Measurements from ENCODE around the gene PSMB3.
"Not testable (repeated sequence)": the region's sequence is repeated elsewhere in the genome, so short reads cannot be mapped to it uniquely, and the experiment has no call there.

The PSMB3 gene

DNA sequence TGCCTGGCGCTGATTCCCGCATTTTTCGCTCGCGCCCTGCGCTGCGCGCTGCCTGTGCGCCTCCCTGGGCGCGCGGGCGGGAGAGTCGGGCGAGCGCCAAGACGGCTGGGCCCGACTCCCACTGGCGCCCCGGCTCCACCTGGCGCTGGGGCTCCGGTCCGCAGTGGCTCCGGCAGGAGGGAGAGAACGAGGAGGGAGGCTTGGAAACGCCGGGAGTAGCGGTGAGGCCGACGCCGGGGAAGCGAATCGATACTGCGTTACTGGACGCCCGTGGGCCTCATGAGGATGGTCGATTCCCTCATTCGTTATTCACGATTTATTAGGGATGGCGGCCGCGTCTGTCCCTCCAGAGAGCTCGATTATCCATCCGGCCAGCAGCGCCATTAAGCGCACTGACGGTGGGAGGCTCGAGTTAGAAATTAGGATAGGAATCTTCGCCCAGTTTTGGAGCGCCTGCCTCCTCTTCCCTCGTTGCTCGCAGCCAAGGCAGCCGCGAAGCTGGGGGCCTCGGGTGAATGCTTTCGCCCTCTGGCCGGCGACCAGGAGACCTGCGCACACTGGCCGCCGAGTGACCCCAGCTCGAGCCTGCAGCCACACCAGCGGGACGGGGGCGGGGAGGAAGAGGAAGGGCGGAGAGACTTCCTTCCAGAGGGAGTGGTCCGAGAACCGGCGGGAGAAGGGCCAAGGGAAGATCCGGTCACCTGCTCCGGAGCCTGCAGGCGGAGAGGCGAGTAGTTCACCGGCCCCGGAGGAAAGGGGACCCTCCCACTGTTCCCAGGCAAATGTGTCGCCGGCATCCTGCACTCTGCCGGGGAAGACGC, 3.1 kb upstream of the PSMB3 start:
- DNase-seq (ENCODE audit: low read depth in 2 of 2) = no peak

DNA sequence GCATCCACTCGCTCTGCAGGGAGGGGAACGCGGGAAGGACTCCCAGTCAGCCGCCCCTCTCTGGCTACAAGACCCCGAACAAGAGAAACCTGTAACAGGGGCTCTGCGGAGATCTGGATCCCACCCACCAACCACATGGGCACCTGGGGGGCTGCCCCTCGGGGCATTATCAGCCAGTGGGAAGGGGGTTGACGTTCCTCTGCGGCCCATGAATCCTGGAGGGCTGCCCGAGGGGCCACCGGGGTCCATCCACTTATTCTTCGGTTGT, 2.6 kb upstream of the PSMB3 start:
- no peak for DNase-seq (ENCODE audit: low read depth in 2 of 2)

DNA sequence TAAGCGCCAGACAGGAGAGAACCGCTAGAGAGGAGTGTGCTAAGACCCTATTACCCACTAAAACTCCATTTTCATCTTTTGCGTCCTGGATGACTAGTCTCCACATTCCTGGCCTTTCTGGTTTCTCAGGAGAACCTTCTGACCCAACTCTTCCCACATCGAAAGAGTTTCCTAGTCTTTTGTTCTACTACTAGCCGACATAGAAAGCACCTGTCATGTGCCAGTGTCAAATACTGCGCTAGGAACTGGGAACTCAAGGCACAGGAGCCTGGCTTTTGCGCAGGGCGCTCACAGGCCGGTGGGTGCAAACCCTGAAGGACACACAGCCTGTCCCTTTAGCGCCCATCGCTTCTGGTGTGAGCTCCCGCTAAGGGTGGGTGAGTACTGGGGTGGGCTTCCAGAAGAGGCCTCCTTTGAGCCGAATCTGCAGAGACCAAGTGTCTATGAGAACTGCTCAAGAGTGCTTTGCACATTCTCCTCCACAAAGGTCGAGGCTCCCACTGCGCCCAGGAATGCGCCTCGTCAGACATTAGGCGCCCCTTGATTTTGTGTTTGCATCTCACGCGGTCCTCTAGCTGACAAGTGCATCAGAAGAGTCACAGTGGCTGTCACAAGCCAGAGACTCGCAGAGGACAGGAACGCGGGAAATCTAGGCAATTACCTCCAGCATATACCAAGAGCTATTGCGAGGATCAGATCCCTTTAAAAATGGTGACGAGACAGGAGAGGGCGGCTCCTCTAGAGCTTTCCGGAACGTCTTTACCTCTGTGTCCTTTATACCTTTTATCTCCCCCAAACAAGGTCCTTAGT, 2.0 kb upstream of the PSMB3 start:
- DNase-seq (ENCODE audit: low read depth in 2 of 2) = no peak

DNA sequence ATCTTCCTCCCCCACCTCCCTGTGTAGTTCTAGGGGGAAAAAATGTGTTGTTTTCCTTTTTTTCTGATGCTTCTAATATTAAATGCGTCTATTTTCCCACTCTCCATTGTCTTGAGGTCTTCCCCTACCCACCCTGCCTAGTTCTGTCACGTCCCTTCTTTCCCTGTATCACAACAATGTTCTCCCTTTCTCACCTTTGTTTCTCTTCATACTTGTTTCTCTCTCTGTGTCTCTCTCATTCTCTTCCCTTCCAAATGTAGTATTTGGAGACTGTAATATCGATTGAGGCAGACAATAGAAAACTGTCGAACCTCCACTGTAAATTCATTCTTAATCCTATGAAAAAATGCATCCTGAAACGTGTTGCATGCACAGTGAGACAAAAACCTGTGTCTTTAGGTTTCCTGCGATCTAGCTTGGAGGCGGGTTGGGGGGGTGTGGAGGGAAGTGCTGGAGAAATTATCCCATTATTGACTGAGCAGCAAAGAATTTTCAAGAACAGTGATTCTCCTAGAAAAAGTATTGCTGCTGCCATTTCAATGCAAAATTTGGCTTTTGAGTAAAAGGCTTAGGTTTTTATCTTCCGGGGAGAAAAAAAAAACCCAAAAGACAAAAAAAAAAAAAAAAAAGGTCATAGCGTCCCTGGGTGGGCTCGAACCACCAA, 1.3 kb upstream of the PSMB3 start:
- DNase-seq (ENCODE audit: low read depth in 2 of 2) = no peak

DNA sequence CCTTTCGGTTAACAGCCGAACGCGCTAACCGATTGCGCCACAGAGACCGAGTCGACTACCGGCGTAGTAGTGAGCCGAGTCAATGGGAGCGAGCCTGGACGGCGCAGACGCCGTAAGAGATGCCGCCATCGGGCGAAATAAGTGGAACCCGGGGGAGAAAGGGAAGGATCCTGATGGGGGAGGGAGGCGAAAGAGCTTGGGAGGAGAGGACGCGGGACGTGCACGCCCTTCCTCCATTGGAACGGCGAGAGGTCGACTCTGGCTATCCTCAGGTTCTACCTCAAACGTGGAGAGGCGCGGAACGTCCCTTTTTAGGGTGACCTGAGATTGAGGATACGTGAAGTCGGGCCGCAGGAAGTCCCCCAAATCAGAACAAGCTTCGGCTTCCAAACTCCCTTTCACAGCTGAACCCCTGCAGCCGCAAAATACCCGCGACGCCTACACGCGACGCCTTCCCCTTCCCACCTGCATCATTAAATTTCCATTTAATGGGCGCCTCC, 683 bp upstream of the PSMB3 start:
- DNase-seq (ENCODE audit: low read depth in 2 of 2) = peak; percentile 72 to 90

DNA sequence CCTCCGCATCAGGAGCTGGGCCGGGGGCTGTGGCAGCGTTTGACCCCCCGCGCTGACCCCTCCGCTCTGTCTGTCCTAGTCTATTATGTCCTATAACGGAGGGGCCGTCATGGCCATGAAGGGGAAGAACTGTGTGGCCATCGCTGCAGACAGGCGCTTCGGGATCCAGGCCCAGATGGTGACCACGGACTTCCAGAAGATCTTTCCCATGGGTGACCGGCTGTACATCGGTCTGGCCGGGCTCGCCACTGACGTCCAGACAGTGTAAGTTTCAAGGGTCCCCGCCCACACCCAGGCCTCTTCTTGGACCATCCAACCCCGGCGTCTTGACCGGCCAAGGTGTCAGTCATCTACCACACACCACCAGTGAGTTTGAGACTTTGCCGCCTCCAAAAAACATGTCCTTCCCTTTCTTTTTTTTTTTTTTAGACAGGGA, 548 bp downstream of the PSMB3 start:
- DNase-seq (ENCODE audit: low read depth in 2 of 2) = no peak

DNA sequence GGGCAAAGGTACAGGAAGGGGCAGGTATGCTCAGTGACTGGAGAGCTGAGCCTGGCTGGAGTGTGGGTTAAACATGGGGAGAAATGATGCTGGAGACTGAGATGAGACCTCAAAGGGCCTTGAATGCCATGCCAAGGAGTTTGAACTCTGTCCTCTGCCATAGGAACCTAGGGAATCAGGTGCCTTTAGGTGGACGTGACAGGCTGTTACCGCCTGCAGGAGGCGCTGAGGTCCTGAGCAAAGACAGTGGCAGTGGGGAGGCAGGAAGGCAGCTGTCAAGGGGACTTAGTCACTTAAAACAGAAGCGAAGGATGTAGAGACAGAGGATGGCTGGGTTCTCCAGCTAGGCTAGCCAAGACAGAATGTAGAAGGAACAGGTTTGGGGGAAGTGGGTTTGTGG, 9.1 kb downstream of the PSMB3 start:
- no peak for DNase-seq (ENCODE audit: low read depth in 2 of 2)

DNA sequence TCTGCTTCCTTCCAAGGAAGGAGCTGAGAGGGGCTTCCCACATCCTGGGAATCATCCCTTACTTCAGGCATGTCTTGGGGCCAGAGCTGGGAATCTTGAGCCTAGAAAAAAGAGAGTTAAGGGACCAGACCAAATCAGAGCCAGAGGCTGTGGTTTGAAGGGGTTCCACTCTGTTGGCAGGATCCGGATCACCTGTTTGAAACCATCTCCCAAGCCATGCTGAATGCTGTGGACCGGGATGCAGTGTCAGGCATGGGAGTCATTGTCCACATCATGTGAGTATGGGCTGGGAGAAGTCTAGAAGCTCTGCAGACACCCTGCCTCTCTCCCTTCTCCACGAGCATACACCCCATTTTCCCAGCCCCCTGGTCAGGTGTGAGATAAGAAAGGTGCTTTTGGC, 9.7 kb downstream of the PSMB3 start:
- DNase-seq (ENCODE audit: low read depth in 2 of 2) = no peak

DNA sequence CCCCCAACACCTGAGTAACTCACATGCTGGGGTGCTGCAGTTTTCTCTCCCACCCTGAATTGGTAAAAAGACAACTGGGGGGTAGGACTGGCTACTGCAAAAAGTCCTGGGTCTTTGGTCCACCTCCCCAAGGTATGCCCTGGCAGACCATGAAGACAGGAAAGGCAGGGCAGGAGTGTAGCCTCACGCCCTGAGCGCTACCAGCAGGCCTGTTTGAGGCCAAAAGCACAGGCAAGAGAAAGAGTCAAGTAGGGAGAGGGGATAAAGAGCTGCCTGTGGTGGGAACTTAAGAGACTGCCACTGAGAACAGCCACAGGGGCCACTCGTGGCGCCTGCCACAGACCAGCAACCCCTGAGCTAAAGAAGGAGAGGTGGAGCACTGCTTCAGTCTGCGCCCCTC, 13.8 kb downstream of the PSMB3 start:
- DNase-seq (ENCODE audit: low read depth in 2 of 2) = no peak

DNA sequence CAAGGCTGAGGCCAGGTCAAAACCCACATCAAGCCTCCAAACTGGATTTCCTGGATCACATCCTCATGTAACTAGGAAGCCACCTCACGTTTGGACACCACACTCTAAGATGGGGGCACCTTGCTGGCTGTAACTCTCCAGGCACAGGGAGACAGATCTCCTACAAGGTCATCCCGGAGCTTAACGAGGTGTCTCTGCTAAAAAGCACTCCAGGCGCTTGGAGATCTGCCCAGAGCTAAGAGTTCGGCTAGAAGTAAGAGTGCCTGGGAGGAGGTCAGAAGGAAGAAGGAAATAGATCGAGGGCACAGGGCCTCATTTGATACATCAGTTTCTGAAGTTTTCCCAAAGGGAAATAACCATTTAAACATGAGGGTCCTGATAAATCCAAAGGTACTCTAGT, 15.9 kb downstream of the PSMB3 start:
- no peak for DNase-seq (ENCODE audit: low read depth in 2 of 2)

DNA sequence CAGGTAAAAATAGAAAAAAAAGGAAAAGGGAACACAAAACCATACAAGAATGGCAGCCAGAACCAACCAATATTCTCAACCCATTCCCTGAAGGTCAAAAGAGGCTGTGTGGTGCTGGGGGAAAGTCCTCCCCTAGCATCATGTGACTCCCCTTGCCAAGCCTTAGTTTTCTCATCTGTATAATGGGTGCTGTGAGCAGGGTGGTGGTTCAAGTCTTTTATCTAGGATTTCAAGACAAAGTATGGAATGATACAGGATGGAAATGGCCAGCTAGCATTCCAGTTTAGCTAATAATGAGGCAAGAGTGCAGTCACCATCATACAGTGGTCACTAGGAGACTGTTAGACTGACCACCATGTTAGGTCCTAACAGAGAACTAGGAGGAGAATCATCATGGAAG, 20.7 kb downstream of the PSMB3 start:
- no peak for DNase-seq (ENCODE audit: low read depth in 2 of 2)

DNA sequence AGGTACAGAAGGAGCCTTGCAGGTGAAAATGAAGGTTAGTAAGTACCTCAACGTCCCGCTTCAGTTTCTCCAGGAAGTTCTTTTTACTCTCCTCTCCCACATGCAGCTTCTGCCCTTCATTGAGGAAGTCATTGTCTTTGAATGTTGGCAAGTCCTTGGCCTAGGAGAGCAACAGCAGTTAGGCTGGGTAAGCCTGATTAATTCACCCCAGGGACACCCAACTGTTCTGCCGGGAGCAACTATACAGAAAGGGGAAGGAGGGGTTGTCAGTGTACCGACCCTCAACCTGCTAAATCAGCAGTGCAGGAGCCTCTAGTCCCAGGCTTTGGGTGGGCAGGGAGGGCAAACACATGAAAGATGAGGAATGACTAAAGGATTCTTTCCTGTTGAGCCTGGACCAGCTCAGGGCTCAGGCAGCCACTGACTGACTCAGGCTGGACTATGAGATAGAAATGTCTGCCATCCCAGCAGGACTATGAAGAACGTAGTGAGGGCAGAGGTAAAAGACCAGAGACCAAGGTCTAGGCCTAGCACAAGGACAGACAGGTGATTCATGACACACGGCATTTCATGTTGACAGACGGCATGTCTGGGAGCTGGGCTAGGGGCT, 25.2 kb downstream of the PSMB3 start:
- no peak for DNase-seq (ENCODE audit: low read depth in 2 of 2)

DNA sequence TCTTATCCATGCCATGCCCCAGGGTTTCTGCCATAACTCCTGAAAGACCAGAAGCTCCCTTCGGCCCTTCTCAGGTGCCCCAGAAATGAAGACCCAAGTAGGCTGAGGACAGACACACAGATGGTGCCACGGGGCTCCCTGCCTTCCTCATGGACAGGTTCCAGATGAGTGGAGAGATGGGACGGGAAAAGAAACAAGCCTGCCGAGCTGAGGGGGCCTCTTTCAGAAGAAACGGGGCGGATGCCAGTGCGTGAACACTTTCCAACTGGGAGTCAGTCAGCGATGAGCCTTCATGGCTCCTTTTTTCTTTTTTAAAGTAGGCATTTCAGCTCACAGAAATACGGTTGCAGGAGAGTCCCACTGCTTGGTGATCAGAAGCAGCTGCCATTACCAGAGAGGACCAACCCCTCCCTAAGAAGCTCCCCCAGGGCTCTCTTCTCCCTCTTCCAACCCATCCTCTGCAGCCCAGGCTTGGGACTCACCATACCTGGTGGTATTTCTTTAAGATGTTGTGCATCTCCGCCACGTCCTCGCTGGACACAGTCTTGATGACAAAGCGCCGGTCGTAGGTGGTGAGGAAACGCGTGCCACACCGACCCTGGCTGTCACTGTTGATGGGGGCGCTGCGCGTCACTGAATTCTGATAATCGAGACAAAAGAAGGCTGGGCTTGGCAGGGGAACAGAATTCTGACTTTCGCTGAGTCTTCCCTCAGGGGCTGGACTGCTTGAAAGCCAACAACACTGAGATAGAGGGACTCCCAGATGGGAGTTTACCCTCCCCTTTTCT, 27.6 kb downstream of the PSMB3 start:
- DNase-seq (ENCODE audit: low read depth in 2 of 2) = no peak

DNA sequence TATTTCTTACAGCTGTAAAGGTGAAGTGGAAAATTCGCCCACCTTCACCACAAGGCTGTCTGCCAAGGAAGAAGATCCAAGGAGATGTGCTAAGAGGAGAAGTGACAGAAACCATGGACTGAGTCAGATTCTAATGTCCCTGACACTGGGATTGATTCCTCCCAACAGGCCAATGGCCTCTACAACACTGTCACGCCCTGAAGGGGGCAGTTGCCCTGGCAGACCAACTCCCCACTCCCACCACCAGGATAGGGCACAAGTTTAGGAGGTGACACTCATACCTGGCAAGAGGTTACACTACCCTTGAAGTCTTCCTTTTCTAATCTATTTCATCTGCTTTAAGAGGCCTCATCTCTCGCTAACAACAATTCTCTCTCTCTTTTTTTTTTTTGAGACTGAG, 30.7 kb downstream of the PSMB3 start:
- no peak for DNase-seq (ENCODE audit: low read depth in 2 of 2)

DNA sequence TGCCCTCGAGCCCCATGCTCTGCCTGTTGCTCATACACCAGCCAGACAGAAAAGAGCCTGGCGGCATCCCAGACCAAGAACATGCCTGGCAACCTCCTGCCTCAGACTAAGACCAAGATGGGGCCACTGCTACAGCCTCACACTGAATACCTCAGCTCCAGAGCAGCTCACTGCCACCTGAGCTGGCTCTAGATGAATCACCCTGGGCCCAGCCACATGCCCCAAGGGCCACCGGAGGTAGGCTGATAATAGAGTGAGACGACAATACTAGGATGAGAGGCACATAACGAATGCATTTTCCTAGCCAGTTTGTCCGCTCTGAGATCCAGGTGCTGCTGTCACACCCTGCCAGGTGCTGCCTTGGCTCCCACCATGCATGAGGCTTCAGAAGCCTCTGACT, 33.8 kb downstream of the PSMB3 start:
- no peak for DNase-seq (ENCODE audit: low read depth in 2 of 2)

DNA sequence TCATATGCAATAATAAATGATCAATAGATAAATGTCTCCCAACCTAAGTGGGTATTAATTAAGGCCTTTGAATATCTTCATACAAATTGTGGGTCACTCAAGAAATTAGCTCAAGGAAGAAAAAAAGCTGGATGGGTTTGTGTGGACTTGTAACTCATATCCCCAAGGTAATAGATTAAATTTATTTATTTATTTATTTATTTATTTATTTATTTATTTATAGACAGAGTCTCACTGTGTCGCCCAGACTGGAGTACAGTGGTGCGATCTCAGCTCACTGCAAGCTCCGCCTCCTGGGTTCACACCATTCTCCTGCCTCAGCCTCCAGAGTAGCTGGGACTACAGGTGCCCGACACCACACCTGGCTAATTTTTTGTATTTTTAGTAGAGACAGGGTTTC, 35.5 kb downstream of the PSMB3 start:
- DNase-seq (ENCODE audit: low read depth in 2 of 2) = not testable (repeated sequence)

DNA sequence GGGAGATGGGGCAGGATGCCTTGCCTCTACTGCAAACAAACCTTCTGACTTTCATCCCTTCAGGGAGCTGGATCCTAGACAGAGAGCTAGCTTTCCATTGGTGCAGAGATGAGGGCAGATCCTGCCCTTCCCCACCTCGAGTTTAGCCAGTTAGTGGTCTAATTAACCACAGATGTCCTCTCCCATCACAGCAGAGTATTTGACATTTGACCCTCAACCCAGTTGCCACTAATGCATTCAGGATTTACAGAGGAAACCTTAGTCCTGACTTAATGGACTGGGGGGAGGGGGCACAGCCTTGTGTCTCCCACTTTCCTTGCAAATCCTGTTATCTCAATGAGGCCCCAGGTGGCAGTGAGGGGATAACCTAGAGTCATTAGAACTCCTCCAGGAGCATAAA, 36.6 kb downstream of the PSMB3 start:
- no peak for DNase-seq (ENCODE audit: low read depth in 2 of 2)

DNA sequence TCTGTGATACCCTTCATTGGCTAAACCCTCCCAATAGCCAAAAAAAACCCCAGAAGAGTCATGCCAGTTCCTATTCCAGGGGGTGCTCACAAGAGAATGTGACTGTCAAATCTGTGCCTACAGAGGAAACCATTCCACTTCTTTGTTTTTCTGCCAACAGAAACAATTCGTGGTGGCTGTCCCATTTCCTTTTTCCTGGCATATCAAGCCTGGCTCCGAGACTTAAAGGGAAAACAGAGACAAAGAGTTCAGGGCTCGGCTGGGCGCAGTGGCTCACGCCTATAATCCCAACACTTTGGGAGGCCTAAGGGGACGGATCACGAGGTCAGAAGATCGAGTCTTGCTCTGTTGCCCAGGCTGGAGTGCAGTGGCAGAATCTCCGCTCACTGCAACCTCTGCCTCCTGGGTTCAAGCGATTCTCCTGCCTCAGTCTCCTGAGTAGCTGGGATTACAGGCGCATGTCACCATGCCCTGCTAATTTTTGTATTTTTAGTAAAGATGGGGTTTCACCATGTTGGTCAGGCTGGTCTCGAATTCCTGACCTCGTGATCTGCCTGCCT, 37.7 kb downstream of the PSMB3 start:
- DNase-seq (ENCODE audit: low read depth in 2 of 2) = not testable (repeated sequence)

DNA sequence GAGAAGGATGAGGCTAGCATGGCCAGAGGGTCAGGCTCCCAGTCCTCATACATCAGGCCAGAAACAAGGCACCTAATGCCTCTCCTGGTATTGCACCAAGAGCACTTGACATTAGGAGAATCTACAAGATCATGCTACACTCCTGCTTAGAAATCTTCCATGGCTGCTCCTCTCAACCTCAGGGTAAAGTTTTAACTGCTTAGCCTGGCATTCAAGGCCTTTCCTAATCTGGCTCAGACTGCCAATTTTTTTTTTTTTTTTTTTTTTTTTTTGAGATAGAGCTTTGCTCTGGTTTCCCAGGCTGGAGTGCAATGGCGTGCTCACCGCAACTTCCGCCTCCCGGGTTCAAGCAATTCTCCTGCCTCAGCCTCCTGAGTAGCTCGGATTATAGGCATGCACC, 38.6 kb downstream of the PSMB3 start:
- DNase-seq (ENCODE audit: low read depth in 2 of 2) = no peak

DNA sequence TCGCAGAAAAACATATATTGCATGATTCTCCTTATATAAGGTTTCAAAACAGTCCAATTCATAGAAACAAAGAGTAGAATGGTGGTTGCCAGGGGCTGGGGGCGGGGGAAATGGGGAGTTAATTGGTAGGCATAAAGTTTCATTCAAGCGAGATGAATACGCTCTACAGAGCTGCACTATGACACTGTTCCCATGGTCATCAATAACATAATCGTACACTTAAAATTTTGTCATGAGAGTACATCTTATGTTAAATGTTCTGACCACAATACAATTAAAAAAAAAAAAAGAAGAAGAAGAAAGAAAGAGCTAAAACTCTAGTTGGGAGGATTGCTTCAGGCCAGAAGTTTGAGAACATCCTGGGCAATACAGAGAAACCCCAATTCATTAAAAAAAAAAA, 41.7 kb downstream of the PSMB3 start:
- no peak for DNase-seq (ENCODE audit: low read depth in 2 of 2)

Measured in stimulated activated CD4-positive, alpha-beta T cell treated with anti-CD3 and anti-CD28 coated beads, Interleukin-4, amount 100 ng/mL, for 48 hours (primary cell).